ENCODE data around the gene MAGED1.

DNA sequence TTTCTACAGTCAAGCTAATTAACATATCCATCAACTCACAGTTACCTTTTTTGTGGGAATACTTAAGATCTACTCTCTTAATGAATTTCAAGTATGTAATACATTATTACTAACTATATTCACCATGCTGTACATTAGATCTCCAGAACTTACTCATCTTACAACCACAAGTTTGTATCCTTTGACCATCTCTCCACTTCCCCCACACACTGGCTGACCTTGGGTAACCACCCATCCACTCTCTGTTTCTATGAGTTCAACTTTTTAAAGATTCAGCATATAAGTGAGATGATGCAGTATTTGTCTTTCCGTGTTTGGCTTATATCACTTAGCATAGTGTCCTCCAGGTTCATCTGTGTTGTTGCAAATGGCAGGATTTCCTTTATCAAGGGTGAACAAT lies 30.5 kb upstream of the MAGED1 start:
- TF ChIP-seq, protein P1, sequence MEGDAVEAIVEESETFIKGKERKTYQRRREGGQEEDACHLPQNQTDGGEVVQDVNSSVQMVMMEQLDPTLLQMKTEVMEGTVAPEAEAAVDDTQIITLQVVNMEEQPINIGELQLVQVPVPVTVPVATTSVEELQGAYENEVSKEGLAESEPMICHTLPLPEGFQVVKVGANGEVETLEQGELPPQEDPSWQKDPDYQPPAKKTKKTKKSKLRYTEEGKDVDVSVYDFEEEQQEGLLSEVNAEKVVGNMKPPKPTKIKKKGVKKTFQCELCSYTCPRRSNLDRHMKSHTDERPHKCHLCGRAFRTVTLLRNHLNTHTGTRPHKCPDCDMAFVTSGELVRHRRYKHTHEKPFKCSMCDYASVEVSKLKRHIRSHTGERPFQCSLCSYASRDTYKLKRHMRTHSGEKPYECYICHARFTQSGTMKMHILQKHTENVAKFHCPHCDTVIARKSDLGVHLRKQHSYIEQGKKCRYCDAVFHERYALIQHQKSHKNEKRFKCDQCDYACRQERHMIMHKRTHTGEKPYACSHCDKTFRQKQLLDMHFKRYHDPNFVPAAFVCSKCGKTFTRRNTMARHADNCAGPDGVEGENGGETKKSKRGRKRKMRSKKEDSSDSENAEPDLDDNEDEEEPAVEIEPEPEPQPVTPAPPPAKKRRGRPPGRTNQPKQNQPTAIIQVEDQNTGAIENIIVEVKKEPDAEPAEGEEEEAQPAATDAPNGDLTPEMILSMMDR (IDR thresholded peaks at IDR 0.05): no peak
- TF ChIP-seq POLR2A (IDR thresholded peaks at IDR 0.05) (no peak), EP300 (IDR thresholded peaks at IDR 0.05) (no peak), POLR2AphosphoS5 (IDR thresholded peaks at IDR 0.05) (no peak)

Measured in gastroesophageal sphincter (tissue), 3 donors.